Measurements from ENCODE around the gene KCNJ16. TPM values are rescaled to one million over a fixed set of nuclear protein-coding genes. Genes with fewer than 3 reads are reported as not detected.

The KCNJ16 gene
- polyA plus RNA-seq, 5 donors, result 0.68 to 1.6 (median 1.1) TPM

DNA sequence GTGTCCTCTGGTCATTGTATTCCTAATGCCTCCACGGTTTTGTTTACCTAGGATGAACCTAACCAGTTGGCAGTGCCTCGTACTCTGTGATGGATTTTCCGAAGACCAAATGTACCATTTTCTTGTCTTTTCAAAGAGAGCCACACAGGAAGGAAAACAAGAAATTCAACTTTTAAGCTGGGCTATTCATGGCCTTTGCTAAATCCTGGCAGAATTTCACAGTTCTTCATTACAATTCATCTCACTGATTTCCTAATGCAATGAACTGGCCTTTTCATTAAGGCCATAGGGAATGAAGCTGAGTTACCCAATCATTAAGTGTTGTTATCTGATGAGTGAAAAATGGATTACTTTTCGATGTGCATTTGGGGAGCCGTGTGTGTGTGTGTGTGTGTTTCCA, 7.9 kb upstream of the KCNJ16 start:
- no peak for DNase-seq

- DNase-seq, result no peak
Measured at GRCh38 chr17:70070305-70071027, 4.6 kb upstream of the KCNJ16 start.

DNA sequence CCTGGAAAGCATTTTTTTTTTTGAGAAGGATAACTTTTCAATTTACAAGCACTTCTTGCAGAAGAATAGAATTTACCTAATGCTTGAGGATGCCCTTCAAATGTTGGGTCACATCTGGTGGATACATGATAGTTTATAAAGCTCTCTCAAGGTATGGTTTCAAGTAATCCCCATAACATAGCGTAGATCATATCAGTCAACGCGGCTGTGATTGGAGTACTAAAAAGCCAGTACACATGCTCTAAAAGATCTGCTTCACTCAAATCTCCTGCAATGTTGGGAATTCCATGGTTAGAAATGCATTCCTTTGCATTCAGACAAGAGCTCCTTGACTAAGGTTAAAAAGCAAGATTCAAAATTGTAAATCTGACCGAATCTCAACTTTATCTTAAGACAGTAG, 3.9 kb upstream of the KCNJ16 start:
- DNase-seq, result no peak

- DNase-seq, result no peak
Measured at GRCh38 chr17:70071620-70072019, 3.4 kb upstream of the KCNJ16 start.

GRCh38 chr17:70072546-70073309, 2.3 kb upstream of the KCNJ16 start:
- DNase-seq, result no peak

GRCh38 chr17:70073310-70073709, 1.7 kb upstream of the KCNJ16 start:
- DNase-seq, result no peak

GRCh38 chr17:70073799-70074198, 1.2 kb upstream of the KCNJ16 start:
- no peak for DNase-seq

DNA sequence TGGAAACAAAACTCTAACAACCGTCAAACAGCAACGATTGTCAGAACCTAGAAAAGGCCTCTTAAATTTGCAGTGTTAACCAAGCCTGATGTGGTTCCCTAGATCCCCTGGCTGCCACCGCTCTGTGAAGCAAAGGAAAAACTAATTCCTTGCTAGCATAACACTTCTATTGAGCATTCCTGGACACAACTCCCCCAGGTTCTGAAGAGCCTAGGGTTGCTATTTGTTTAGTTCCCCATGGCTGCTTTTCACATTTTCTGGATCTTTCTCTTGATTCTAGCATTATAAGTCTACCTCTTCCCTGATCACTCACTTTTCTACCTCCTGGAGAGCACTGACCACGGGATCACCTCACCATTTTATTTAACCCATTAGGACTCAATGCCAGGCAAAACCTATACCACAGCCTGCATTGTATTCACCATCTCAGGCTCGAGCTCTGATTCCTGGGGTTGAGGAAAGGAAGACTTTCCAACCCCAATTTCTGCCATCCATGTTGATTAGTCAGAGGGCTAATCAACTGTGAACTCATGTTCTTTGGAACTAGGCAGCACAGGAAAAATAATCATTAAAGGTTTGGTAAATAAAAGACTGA, 692 bp upstream of the KCNJ16 start:
- no peak for DNase-seq

- DNase-seq, result no peak
Measured at GRCh38 chr17:70076189-70076588, 1.2 kb downstream of the KCNJ16 start.

DNA sequence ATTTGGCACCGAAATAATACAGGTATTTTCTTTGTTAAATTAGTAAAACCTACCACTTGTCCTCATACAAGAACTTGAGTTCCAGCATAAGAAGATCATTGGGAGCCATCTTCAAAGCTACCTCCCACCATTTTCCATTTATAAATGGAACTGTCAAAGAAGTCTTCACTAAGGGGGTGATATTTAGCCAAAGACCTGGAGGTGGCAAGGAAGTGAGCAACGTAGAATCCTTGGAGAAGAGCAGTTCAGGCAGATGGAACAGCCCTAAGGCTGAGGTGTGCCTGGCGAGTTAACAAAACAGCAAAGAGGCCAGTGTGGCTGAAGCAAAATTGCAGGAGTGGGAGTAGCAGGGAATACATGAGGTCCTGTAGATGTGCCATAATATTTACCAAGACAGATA, 1.8 kb downstream of the KCNJ16 start:
- DNase-seq, result no peak

DNA sequence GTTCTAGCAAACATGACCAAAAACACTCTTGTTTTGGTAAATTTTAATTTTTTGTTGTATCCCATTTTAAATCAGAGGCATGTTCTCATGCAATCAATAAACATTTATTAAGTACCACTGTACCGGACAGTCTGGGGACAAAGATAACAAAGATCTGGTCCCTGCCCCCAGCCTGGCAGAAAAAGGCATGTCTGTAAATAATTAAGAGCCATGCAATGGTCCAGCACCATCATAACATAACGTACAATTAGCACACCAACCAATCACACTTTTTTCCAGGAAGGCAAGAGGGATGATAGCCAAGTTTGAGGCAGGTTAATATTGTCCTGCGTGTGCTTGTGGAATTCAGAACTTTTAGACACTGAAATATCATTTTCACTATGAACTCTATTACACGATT, 3.5 kb downstream of the KCNJ16 start:
- no peak for DNase-seq

DNA sequence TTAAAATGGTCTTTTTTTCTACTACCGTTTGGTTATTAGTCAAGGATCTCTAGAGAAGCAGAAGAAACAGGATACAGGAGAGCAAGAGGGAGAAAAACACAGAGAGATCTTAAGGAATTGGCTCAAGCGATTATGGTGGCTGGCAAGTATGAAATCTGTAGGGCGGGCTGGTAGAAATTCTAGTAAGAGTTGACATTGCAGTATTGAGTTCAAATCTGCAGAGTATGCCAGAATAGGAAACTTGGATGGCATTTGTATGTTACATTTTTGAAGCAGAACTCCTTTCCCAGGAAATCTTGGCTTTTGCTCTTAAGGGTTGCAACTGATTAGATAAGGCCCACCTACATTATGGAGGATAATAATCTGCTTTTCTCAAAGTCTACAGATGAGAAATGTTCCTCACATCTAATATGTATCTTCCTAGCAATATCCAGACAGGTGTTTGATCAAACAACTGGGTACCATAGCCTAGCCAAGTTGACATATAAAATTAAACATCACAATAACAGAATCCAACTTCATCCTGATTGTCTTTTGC, 4.0 kb downstream of the KCNJ16 start:
- no peak for DNase-seq

- DNase-seq, result no peak
Measured at GRCh38 chr17:70080541-70081347, 5.7 kb downstream of the KCNJ16 start.

GRCh38 chr17:70081885-70082284, 6.9 kb downstream of the KCNJ16 start:
- no peak for DNase-seq

DNA sequence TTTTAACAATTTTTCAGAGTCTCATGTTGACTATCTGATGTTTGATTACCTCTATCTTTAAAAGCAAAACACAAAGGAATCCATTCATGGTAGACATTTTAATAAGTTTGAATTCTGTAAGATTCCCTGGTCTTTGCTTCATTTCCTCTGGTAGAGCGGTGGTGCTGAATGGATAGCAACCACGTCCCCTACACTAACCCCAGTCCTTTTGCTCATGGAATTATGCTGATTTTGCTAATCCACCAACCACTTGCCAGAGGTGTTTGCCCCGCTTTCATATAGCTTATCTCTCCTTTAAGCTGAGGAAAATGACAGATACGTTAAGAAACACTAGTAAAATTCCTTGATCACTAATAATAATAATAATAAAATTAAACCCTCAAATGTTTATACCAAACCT, 9.5 kb downstream of the KCNJ16 start:
- DNase-seq, result no peak

DNA sequence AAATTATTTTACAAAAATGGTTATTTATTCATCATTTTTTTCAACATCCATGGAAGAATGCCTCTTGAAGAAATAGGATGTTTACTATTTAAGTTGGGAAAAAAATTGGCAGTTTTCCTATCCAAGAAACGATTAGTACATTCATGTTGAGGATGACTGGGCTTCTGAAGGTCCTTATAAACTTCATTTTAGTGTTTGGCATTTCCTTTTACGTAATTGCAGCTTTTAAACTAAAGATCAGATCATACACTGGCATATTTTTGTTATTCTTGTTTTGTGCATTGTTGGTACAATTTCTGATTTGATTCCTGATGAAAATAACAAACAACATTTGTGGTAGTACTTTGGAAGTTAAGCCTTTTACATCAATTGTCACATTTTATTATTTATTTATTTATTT, 11.5 kb downstream of the KCNJ16 start:
- no peak for DNase-seq

DNA sequence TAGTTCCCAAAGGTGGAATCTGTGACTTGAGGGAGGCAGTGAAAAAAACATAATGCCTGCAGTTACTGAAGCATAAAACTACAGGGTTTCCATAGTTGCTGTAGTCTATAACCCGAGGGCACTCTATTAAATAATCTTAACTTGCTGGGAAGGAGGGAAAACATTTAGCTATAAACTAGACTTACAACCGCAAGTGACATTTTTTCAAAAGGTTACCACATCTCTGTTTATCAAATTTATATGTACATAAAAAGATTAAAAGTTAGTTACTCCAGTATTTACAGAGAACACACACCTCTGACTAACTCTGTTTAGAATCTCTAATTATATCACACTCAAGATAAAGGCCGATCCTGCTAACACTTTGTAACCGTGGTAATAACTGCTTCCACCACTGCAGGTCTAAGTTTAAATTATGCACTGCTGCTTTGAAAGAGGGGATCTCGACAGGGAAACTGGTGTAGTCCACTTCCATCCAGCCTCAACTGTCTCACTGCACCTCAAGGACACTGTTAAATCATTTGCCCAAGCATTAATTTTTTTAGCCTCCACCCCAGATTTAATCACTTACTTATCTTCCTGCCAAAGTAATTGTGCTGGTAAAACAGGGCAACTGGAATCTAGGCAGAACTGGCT, 14.6 kb downstream of the KCNJ16 start:
- DNase-seq, result no peak

GRCh38 chr17:70091005-70091568, 16.1 kb downstream of the KCNJ16 start:
- no peak for DNase-seq

GRCh38 chr17:70091696-70092095, 16.7 kb downstream of the KCNJ16 start:
- no peak for DNase-seq

DNA sequence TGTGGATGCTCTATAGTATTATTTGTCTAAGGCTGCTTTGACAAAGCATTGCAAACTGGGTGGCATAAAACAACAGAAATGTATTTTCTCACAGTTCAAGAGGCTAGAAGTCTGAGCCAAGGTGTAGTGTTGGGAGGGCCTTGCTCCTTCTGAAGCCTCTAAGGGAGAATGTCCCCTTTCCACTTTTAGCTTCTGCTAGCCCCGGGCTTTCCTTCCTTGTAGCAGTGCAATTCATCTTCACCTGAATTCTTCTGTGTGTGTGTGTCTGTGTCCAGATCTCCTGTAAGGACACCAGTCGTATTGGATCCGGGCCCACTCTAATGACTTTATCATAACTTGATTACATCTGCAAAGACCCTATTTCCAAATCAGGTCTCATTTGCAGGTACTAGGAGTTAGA, 18.1 kb downstream of the KCNJ16 start:
- no peak for DNase-seq

DNA sequence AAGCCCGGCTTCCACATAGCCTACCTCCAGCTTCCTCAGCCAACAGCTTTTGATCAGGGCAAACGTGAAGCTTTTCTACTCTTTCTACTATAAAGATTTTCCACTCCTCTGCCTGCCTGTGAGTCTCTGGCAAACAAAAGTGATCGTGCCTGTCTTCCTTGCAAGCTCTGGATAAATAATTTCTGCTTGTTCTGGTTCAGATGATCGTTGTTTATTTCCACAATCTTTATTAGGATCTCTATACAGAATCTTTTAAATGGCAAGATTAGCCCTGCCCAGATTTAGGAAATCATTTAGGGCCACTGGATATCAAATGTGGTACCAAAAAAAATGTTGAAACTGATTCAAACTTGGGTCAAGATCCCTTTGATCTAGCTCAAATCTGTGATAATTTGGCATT, 20.4 kb downstream of the KCNJ16 start:
- DNase-seq, result no peak
